Osteoblast (primary cell): ENCODE measurements around the gene UBASH3A. TPM values are rescaled to one million over a fixed set of nuclear protein-coding genes. Genes with fewer than 3 reads are reported as not detected.

Experiments used
- DNase-seq: peaks from one replicate; pipeline ENCODE4 v3.0.0; 2011; ENCODE audit warnings: low spot score, mixed read lengths; ENCODE audit not compliant: insufficient read length; ENCODE audit errors: missing footprints
- H2AFZ ChIP-seq: 2 replicates; pipeline ENCODE4 v1.6.0; 2011; ENCODE audit warnings: mild to moderate bottlenecking, low read length
- H3K27ac ChIP-seq: 2 replicates; pipeline ENCODE4 v1.5.1; 2011; ENCODE audit warnings: mild to moderate bottlenecking, low read depth, low read length, moderate library complexity
- H3K27me3 ChIP-seq: 2 replicates; pipeline ENCODE4 v1.6.0; 2012; ENCODE audit warnings: mild to moderate bottlenecking, control low read depth, inconsistent platforms, low read length, moderate library complexity; ENCODE audit not compliant: insufficient read depth
- H3K36me3 ChIP-seq: 2 replicates; pipeline ENCODE4 v1.5.1; 2011; ENCODE audit warnings: mild to moderate bottlenecking, low read length, control low read depth, moderate library complexity; ENCODE audit not compliant: insufficient read depth
- H3K4me1 ChIP-seq: 2 replicates; pipeline ENCODE4 v1.5.1; 2011; ENCODE audit warnings: mild to moderate bottlenecking, low read length, control low read depth, moderate library complexity; ENCODE audit not compliant: insufficient read depth
- H3K4me2 ChIP-seq: 2 replicates; pipeline ENCODE4 v1.6.0; 2011; ENCODE audit warnings: mild to moderate bottlenecking, low read length; ENCODE audit not compliant: insufficient read depth
- H3K4me3 ChIP-seq: fragments of 200-600 bp; sonication (generic); 3 replicates; pipeline ENCODE4 v1.5.1; 2012; ENCODE audit warnings: mild to moderate bottlenecking, low read length, inconsistent platforms; ENCODE audit not compliant: insufficient read depth
- H3K79me2 ChIP-seq: 2 replicates; pipeline ENCODE4 v1.6.0; 2012; ENCODE audit warnings: mild to moderate bottlenecking, low read length, control low read depth, inconsistent platforms; ENCODE audit not compliant: insufficient read depth
- H3K9me3 ChIP-seq: 2 replicates; pipeline ENCODE4 v1.5.1; 2011; ENCODE audit warnings: low read depth, low read length, control low read depth
- H4K20me1 ChIP-seq: 2 replicates; pipeline ENCODE4 v1.6.0; 2012; ENCODE audit warnings: mild to moderate bottlenecking, low read length, control low read depth; ENCODE audit not compliant: insufficient read depth
- total RNA-seq: library from RNA; depleted of rRNA; stranded (reverse); fragments of >200 nt; gene quantifications from 2 replicates; pipeline ENCODE4 v1.2.3, GENCODE V29; 2012
- TF ChIP-seq, protein P1 (sequence below): IDR thresholded peaks from 2 replicates; pipeline ENCODE4 v1.5.1; 2011; ENCODE audit warnings: mild to moderate bottlenecking, low read depth, low read length, moderate library complexity; ENCODE audit errors: extremely low read depth

UBASH3A gene
- total RNA-seq, 1 donor: not detected

DNA sequence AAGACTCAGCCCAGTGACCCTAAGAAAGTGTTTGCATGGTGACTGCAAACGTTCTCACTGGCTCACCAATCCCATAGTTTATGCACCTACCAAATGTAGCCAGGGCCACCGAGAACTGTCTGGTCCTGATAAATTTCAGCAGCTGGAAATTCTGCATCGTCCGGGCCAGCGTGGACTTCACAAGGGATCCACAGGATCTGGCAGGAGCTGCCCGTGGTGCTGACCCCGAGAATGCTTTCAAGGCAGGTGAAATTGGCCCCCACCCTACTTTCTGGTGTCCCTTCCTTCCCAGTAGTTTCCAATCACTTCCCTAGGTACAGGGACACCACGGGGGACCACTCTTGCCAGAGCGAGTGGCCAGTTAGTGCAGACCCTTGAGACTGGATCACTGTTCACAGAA is 26.2 kb downstream of the UBASH3A start:
- H3K36me3 ChIP-seq: no peaks in the 10 kb centered on the region
- no peak overlapping the region for H3K4me3 ChIP-seq
- TF ChIP-seq, protein P1, sequence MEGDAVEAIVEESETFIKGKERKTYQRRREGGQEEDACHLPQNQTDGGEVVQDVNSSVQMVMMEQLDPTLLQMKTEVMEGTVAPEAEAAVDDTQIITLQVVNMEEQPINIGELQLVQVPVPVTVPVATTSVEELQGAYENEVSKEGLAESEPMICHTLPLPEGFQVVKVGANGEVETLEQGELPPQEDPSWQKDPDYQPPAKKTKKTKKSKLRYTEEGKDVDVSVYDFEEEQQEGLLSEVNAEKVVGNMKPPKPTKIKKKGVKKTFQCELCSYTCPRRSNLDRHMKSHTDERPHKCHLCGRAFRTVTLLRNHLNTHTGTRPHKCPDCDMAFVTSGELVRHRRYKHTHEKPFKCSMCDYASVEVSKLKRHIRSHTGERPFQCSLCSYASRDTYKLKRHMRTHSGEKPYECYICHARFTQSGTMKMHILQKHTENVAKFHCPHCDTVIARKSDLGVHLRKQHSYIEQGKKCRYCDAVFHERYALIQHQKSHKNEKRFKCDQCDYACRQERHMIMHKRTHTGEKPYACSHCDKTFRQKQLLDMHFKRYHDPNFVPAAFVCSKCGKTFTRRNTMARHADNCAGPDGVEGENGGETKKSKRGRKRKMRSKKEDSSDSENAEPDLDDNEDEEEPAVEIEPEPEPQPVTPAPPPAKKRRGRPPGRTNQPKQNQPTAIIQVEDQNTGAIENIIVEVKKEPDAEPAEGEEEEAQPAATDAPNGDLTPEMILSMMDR: no peak
- no peak overlapping the region for H2AFZ ChIP-seq
- H3K4me2 ChIP-seq: no peak overlapping the region
- H3K4me1 ChIP-seq: no peaks in the 10 kb centered on the region
- H3K27ac ChIP-seq: no peak overlapping the region
- peaks cover 1% of the 10 kb centered on the region for H3K27me3 ChIP-seq
- no peaks in the 10 kb centered on the region for H3K9me3 ChIP-seq
- H3K79me2 ChIP-seq: no peaks in the 10 kb centered on the region
- no peaks in the 10 kb centered on the region for H4K20me1 ChIP-seq
- no peak for DNase-seq

GRCh38 chr21:42430521-42430920 is 26.8 kb downstream of the UBASH3A start:
- no peaks in the 10 kb centered on the region for H3K4me1 ChIP-seq
- H2AFZ ChIP-seq: no peak overlapping the region
- H3K4me2 ChIP-seq: no peak overlapping the region
- DNase-seq: no peak
- no peak overlapping the region for H3K4me3 ChIP-seq
- TF ChIP-seq, protein P1: no peak
- no peak overlapping the region for H3K27ac ChIP-seq
- no peaks in the 10 kb centered on the region for H4K20me1 ChIP-seq
- no peaks in the 10 kb centered on the region for H3K79me2 ChIP-seq
- no peaks in the 10 kb centered on the region for H3K9me3 ChIP-seq
- H3K27me3 ChIP-seq: no peaks in the 10 kb centered on the region
- no peaks in the 10 kb centered on the region for H3K36me3 ChIP-seq

DNA sequence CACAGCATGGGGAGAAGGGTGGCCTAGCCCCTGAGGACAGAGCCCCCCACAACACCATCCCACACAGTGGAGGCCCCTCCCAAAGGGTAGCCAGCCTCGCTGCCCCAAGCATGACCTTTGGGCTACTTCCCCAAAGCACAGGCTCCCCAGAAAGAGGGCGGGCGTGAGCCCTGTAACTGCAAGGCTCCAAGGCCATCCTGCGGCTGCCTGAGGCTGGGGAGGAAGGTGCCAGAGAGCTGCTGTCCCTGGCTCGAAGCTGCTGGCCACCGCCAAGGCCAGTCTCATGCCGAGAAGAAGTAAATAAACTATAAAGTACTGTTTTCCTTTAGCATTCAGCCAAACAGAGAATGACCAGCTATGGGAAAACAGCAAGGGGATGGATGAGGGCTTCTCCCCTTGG is 27.5 kb downstream of the UBASH3A start:
- Histone ChIP-seq H3K36me3 (no peaks in the 10 kb centered on the region), H2AFZ (no peak overlapping the region), H3K79me2 (no peaks in the 10 kb centered on the region), H3K4me3 (no peak overlapping the region), H3K27ac (no peak overlapping the region), H3K4me1 (no peaks in the 10 kb centered on the region), H3K4me2 (no peak overlapping the region), H3K27me3 (no peaks in the 10 kb centered on the region), H3K9me3 (no peaks in the 10 kb centered on the region), H4K20me1 (no peaks in the 10 kb centered on the region)
- TF ChIP-seq, protein P1: no peak
- no peak for DNase-seq

- Histone ChIP-seq H3K36me3 (no peaks in the 10 kb centered on the region), H3K4me2 (no peak overlapping the region), H3K27ac (no peak overlapping the region), H3K27me3 (no peaks in the 10 kb centered on the region), H3K9me3 (no peaks in the 10 kb centered on the region), H4K20me1 (no peaks in the 10 kb centered on the region), H3K4me1 (no peaks in the 10 kb centered on the region), H3K79me2 (no peaks in the 10 kb centered on the region), H3K4me3 (no peak overlapping the region), H2AFZ (no peak overlapping the region)
- DNase-seq: no peak
- TF ChIP-seq, protein P1: no peak
Observed at GRCh38 chr21:42432695-42433094, 29.0 kb downstream of the UBASH3A start.
